GM12878 (cell line): ENCODE results near the gene RAC3.

Experiments used
- BHLHE40 ChIP-seq, 2 experiments: fragments of 450-650 bp in 1 of 2; IDR thresholded peaks; 2 replicates each; pipeline ENCODE4 v1.6.1; 2011 to 2017; ENCODE audit warnings: low read depth in 2 of 2, borderline replicate concordance in 1 of 2, improper control_type of control experiment in 1 of 2, low read length in 1 of 2, mild to moderate bottlenecking in 1 of 2
- CEBPB ChIP-seq, 2 experiments: fragments of 150-350 bp in 1 of 2; IDR thresholded peaks; 2 replicates each; pipeline ENCODE4 v1.6.1; 2012 to 2014; ENCODE audit warnings: low read depth in 2 of 2, low read length in 2 of 2, borderline replicate concordance in 1 of 2, inconsistent platforms in 1 of 2
- JUND ChIP-seq: IDR thresholded peaks from 2 replicates; pipeline ENCODE4 v1.6.1; 2012; ENCODE audit warnings: low read depth, mild to moderate bottlenecking, low read length, improper control_type of control experiment, moderate library complexity
- LARP7 ChIP-seq: fragments of 450-650 bp; IDR thresholded peaks from 2 replicates; pipeline ENCODE4 v1.6.1; 2017; ENCODE audit warnings: mild to moderate bottlenecking
- POLR2A ChIP-seq: IDR thresholded peaks from 2 replicates; pipeline ENCODE4 v1.6.1; 2011; ENCODE audit warnings: low read depth, mild to moderate bottlenecking, low read length
- RELA ChIP-seq: fragments of 450-650 bp; IDR thresholded peaks from 2 replicates; pipeline ENCODE4 v1.8.0; 2014; ENCODE audit warnings: borderline replicate concordance; ENCODE audit not compliant: partially characterized antibody
- REST ChIP-seq: IDR thresholded peaks from 2 replicates; pipeline ENCODE4 v1.6.1; 2012; ENCODE audit warnings: mild to moderate bottlenecking, low read depth, low read length
- TAF1 ChIP-seq: IDR thresholded peaks from 2 replicates; pipeline ENCODE4 v1.6.1; 2011; ENCODE audit warnings: mild to moderate bottlenecking, low read depth, low read length, borderline replicate concordance
- TF ChIP-seq, protein P1 (sequence below), 3 experiments: IDR thresholded peaks in 2 of 3; conservative IDR thresholded peaks in 1 of 3; 2 replicates each; pipeline ENCODE4 v1.5.1; 2011; ENCODE audit warnings: low read depth in 3 of 3, low read length in 3 of 3, mild to moderate bottlenecking in 3 of 3, control low read depth in 2 of 3, moderate library complexity in 2 of 3, inconsistent platforms in 1 of 3, mixed read lengths in 1 of 3; ENCODE audit not compliant: control insufficient read depth in 2 of 3, insufficient read depth in 1 of 3; ENCODE audit errors: extremely low read depth in 1 of 3

GRCh38 chr17:82042649-82043048 lies 11.2 kb downstream of the RAC3 start:
- TF ChIP-seq BHLHE40 (IDR thresholded peaks at IDR 0.05; ENCODE audit: borderline replicate concordance in 1 of 2, low read depth in 2 of 2, low read length in 1 of 2) (no peak), REST (no peak), POLR2A (no peak), CEBPB (IDR thresholded peaks at IDR 0.05; ENCODE audit: borderline replicate concordance in 1 of 2, low read depth in 2 of 2, low read length in 2 of 2) (no peak), LARP7 (no peak), JUND (no peak), TAF1 (no peak), RELA (no peak)
- TF ChIP-seq, protein P1, sequence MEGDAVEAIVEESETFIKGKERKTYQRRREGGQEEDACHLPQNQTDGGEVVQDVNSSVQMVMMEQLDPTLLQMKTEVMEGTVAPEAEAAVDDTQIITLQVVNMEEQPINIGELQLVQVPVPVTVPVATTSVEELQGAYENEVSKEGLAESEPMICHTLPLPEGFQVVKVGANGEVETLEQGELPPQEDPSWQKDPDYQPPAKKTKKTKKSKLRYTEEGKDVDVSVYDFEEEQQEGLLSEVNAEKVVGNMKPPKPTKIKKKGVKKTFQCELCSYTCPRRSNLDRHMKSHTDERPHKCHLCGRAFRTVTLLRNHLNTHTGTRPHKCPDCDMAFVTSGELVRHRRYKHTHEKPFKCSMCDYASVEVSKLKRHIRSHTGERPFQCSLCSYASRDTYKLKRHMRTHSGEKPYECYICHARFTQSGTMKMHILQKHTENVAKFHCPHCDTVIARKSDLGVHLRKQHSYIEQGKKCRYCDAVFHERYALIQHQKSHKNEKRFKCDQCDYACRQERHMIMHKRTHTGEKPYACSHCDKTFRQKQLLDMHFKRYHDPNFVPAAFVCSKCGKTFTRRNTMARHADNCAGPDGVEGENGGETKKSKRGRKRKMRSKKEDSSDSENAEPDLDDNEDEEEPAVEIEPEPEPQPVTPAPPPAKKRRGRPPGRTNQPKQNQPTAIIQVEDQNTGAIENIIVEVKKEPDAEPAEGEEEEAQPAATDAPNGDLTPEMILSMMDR (IDR thresholded peaks at IDR 0.05 in 2 of 3, conservative IDR thresholded peaks at IDR 0.05 in 1 of 3; ENCODE audit: control insufficient read depth in 2 of 3, extremely low read depth in 1 of 3, insufficient read depth in 1 of 3, low read depth in 3 of 3, low read length in 3 of 3), result no peak
